AG04449 (cell line): Measurements from ENCODE around the gene CHRNA3.

Experiments used
- CTCF ChIA-PET: fragments of 350-600 bp; formaldehyde crosslinking; extraction: SDS; loops from one replicate; lab custom pipeline; 2021; ENCODE audit warnings: antibody characterized with exemption; lab: Yijun Ruan, JAX
- POLR2A ChIA-PET: fragments of 400-600, 350-600 bp; formaldehyde crosslinking; extraction: SDS; loops from one replicate; lab custom pipeline; 2020; ENCODE audit warnings: antibody characterized with exemption, inconsistent platforms; lab: Yijun Ruan, JAX
- DNase-seq: peaks from one replicate; pipeline ENCODE4 v3.0.0-alpha.2; 2010; ENCODE audit warnings: low read depth, low spot score
- H3K4me3 ChIP-seq: 2 replicates; pipeline ENCODE4 v1.5.1; 2011; ENCODE audit warnings: low read depth, mild to moderate bottlenecking, control low read depth, low read length
- CTCF ChIP-seq: IDR thresholded peaks from one replicate; pipeline ENCODE4 v1.5.1; 2011; ENCODE audit warnings: mild to moderate bottlenecking, moderate library complexity, low read length, control low read depth, inconsistent platforms; ENCODE audit not compliant: insufficient read depth; ENCODE audit errors: missing control alignments

CHRNA3 gene

GRCh38 chr15:78661001-78661400 is 40.2 kb upstream of the CHRNA3 start:
- CTCF ChIA-PET, result interaction anchor here (1.1 kb wide), 1 partner anchor 21 kb away, joined by 4 read pairs; no protein-coding TSS in a partner anchor
- TF ChIP-seq CTCF, result no peak
- no peak for DNase-seq
- no peak overlapping the region for H3K4me3 ChIP-seq
- POLR2A ChIA-PET, result no interaction called here

- TF ChIP-seq CTCF, result no peak
- ChIA-PET POLR2A (no interaction called here), CTCF (interaction anchor here (1.1 kb wide), 1 partner anchor 21 kb away, joined by 4 read pairs; no protein-coding TSS in a partner anchor)
- H3K4me3 ChIP-seq, result no peak overlapping the region
- DNase-seq, result no peak
Observed at GRCh38 chr15:78660584-78660983, 39.8 kb upstream of the CHRNA3 start.

- no peak for DNase-seq
- no peak for TF ChIP-seq CTCF
- ChIA-PET POLR2A (no interaction called here), CTCF (interaction anchor here (1.2 kb wide), 1 partner anchor 50 kb away, joined by 3 read pairs; no protein-coding TSS in a partner anchor)
- H3K4me3 ChIP-seq, result no peak overlapping the region
Observed at GRCh38 chr15:78658823-78659222, 38.0 kb upstream of the CHRNA3 start.

GRCh38 chr15:78654272-78654671 is 33.5 kb upstream of the CHRNA3 start:
- H3K4me3 ChIP-seq, result no peak overlapping the region
- no peak for DNase-seq
- TF ChIP-seq CTCF, result no peak
- POLR2A ChIA-PET, result no interaction called here
- CTCF ChIA-PET, result no interaction called here

- ChIA-PET POLR2A (no interaction called here), CTCF (interaction anchor here (1.0 to 1.4 kb wide), 2 partner anchors 10 to 13 kb away, joined by 3 to 6 read pairs; no protein-coding TSS in a partner anchor)
- DNase-seq, result no peak
- H3K4me3 ChIP-seq, result no peak overlapping the region
- no peak for TF ChIP-seq CTCF
Observed at GRCh38 chr15:78651930-78652615, 31.3 kb upstream of the CHRNA3 start.

GRCh38 chr15:78651007-78651406 is 30.2 kb upstream of the CHRNA3 start:
- no peak for TF ChIP-seq CTCF
- POLR2A ChIA-PET, result no interaction called here
- DNase-seq, result no peak
- CTCF ChIA-PET, result interaction anchor here (0.7 kb wide), 1 partner anchor 11 kb away, joined by 3 read pairs; no protein-coding TSS in a partner anchor
- H3K4me3 ChIP-seq, result no peak overlapping the region
